SK-N-SH treated with all-trans-retinoic acid at 6 μM for 48 hours (cell line): ENCODE data around the gene TH.

ENCODE experiments used
- CSRNP3 ChIP-seq: fragments of 250-450 bp; sonication (Bioruptor Pico); IDR thresholded peaks from 2 replicates; pipeline ENCODE4 v1.5.1; 2021; ENCODE audit warnings: mild to moderate bottlenecking, moderate library complexity
- ZFP3 ChIP-seq: fragments of 250-450 bp; sonication (Bioruptor Pico); IDR thresholded peaks from 2 replicates; pipeline ENCODE4 v1.5.0; 2020; ENCODE audit warnings: mild to moderate bottlenecking, moderate library complexity
- ZNF565 ChIP-seq: fragments of 450-650 bp; formaldehyde crosslinking; conservative IDR thresholded peaks from 2 replicates; pipeline ENCODE4 v1.5.0; 2020; ENCODE audit warnings: low read depth, mild to moderate bottlenecking, moderate library complexity

- no peak for TF ChIP-seq CSRNP3 (CRISPR knock-in tag)
- no peak for TF ChIP-seq ZNF565 (CRISPR knock-in tag)
- TF ChIP-seq ZFP3 = no peak
Measured at GRCh38 chr11:2147391-2147790, 24.2 kb downstream of the TH start.
